ENCODE results near the gene MAD1L1. TPM values are rescaled to one million over a fixed set of nuclear protein-coding genes. Genes with fewer than 3 reads are reported as not detected.

MAD1L1 gene
- total RNA-seq, 1 experiment from 2014 or later: 50.8 TPM

DNA sequence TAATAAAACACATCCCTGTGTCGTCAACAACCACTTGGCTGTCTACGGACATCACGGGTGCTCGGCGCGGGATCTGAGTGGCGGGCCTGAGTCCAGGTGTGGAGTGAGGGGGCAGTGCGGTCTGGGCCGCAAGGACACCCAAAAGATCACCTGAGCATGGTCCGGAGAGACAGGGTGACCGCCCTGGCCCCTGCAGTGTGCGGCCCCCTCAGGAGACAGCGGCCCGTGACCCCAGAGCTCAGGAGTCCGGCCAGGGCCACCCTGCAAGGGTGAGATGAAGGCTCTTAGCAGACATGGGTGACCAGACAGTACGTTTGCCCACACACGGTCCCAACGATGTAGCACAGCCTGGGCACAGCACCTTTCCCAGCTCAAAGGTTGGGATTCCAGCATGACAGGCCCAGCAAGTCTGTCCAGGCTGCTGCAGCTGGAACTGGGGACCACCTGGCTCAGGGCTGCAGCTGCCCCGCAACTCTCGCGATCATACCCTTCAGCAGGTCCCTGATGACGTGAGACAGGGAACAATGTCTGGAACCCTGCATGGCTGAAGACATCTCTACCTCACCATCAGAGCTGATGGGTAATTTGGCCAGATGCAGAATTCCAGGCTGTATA, 324.9 kb downstream of the MAD1L1 start:
- no peak overlapping the region for H2AFZ ChIP-seq
- H4K20me1 ChIP-seq (ENCODE audit: insufficient read depth): no peaks in the 10 kb centered on the region; the same call in 1 of the 2 replicates
- H3K27me3 ChIP-seq (ENCODE audit: insufficient read depth, low read depth): no peaks in the 10 kb centered on the region
- H3K4me1 ChIP-seq (replicated peaks; ENCODE audit: insufficient read depth): no peaks in the 10 kb centered on the region
- no peaks in the 10 kb centered on the region for H3F3A ChIP-seq (ENCODE audit: insufficient read depth, low read depth)
- intact Hi-C loops (cut with micrococcal nuclease; ENCODE audit: unreplicated experiment): no loop called here
- H3K27ac ChIP-seq: no peak overlapping the region
- H3K4me3 ChIP-seq: no peak overlapping the region
- ChIA-PET CTCF (no interaction called here), POLR2A (ENCODE audit: unreplicated experiment) (no interaction called here)
- H3K79me2 ChIP-seq (ENCODE audit: low read depth): no peaks in the 10 kb centered on the region
- BruUV-seq (replicated peaks): no TSS peak
- H3K4me2 ChIP-seq: no peak overlapping the region
- H3K9me2 ChIP-seq (ENCODE audit: insufficient read depth): no peaks in the 10 kb centered on the region
- no peaks in the 10 kb centered on the region for H3K36me3 ChIP-seq (ENCODE audit: low read depth)
- no peaks in the 10 kb centered on the region for H3K9me3 ChIP-seq (ENCODE audit: insufficient read depth, low read depth)
- DNase-seq: no peak
- TF ChIP-seq, protein P1, sequence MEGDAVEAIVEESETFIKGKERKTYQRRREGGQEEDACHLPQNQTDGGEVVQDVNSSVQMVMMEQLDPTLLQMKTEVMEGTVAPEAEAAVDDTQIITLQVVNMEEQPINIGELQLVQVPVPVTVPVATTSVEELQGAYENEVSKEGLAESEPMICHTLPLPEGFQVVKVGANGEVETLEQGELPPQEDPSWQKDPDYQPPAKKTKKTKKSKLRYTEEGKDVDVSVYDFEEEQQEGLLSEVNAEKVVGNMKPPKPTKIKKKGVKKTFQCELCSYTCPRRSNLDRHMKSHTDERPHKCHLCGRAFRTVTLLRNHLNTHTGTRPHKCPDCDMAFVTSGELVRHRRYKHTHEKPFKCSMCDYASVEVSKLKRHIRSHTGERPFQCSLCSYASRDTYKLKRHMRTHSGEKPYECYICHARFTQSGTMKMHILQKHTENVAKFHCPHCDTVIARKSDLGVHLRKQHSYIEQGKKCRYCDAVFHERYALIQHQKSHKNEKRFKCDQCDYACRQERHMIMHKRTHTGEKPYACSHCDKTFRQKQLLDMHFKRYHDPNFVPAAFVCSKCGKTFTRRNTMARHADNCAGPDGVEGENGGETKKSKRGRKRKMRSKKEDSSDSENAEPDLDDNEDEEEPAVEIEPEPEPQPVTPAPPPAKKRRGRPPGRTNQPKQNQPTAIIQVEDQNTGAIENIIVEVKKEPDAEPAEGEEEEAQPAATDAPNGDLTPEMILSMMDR (conservative IDR thresholded peaks at IDR 0.05): no peak
- no peak for TF ChIP-seq EZH2 (IDR thresholded peaks at IDR 0.05; ENCODE audit: low read depth)

DNA sequence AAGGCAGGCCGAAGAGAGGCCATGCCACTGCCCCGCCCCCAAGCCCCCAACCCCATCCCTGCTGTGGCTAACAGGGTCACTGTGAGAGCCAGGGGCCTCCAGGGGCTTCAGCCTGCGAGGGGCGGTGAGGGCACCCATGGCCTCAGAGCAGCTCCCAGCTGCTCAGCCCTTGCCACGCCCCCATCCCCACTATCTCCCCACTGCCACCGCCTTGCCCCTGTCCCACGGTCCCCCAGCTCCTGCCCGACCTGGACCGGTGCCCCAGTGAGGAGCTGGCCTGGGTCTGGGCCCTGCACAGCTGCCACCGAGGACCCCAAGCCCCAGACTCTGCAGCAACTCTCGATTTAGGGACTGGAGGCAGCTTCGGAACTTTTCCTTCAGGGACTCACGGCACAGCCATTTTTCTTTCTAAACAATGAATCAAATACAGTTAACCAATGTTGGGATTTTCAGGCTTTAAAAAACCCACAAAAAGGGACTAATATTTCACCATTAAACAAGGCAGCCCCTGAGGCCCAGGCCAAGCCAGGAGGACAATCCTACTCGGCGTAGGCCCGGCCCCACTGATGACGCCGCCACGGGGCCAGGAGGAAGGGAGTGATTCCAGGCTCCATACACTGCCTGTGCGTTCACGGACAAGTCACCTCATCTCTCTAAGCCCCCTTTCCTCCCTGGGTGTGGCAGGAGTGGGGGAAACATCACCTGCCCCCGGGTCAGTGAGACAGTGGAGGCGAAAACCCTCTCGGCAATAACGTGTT, 325.6 kb downstream of the MAD1L1 start:
- no peaks in the 10 kb centered on the region for H3F3A ChIP-seq (ENCODE audit: insufficient read depth, low read depth)
- H3K27me3 ChIP-seq (ENCODE audit: insufficient read depth, low read depth): no peaks in the 10 kb centered on the region
- no peak overlapping the region for H2AFZ ChIP-seq
- H3K9me3 ChIP-seq (ENCODE audit: insufficient read depth, low read depth): no peaks in the 10 kb centered on the region
- H3K4me2 ChIP-seq: no peak overlapping the region
- intact Hi-C loops (cut with micrococcal nuclease; ENCODE audit: unreplicated experiment): no loop called here
- BruUV-seq (replicated peaks): no TSS peak
- H4K20me1 ChIP-seq (ENCODE audit: insufficient read depth): no peaks in the 10 kb centered on the region; the same call in 1 of the 2 replicates
- H3K9me2 ChIP-seq (ENCODE audit: insufficient read depth): no peaks in the 10 kb centered on the region
- no peaks in the 10 kb centered on the region for H3K36me3 ChIP-seq (ENCODE audit: low read depth)
- H3K4me3 ChIP-seq: no peak overlapping the region
- no peaks in the 10 kb centered on the region for H3K4me1 ChIP-seq (replicated peaks; ENCODE audit: insufficient read depth)
- CTCF ChIA-PET: no interaction called here
- no peak for DNase-seq
- H3K27ac ChIP-seq: no peak overlapping the region
- POLR2A ChIA-PET (ENCODE audit: unreplicated experiment): no interaction called here
- TF ChIP-seq EZH2 (IDR thresholded peaks at IDR 0.05; ENCODE audit: low read depth): no peak
- TF ChIP-seq, protein P1 (conservative IDR thresholded peaks at IDR 0.05): no peak
- no peaks in the 10 kb centered on the region for H3K79me2 ChIP-seq (ENCODE audit: low read depth)

DNA sequence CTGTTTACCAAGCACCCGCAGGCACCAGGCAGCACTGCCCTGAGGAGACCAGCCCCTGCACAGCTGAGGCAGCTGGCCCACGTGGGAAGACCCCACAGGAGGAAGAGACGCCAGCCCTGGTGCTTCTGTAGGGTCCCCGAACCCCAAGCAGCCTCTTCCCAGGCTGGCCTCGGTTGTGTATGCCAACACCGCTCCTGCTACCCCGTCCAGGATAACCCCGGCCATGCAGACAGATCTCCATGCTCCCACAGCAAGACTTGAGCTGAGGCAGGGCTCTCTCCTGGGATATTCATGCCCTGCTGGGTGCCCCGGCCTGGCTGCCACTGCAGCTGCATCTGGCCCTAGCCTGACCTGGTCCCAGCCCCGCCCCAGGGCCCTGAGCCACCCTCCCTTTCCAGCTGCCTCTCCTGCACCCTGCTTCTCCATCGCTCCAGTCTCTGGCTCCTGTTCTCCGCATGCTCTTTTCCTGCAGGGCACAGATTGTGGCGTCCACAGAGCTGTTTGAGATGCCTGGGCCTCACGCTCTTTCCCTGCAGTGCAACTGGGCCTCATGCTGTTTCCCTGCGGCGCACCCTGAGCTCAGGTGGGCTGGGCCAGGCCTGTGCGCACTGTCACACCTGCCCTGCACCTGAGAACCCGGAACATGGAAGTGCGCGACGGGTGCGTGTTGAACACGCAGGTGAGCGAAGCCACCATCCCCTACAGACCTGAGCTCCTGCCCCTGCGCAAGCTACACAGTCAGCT, 326.5 kb downstream of the MAD1L1 start:
- H3K27me3 ChIP-seq (ENCODE audit: insufficient read depth, low read depth): no peaks in the 10 kb centered on the region
- no peaks in the 10 kb centered on the region for H3K36me3 ChIP-seq (ENCODE audit: low read depth)
- H4K20me1 ChIP-seq (ENCODE audit: insufficient read depth): no peaks in the 10 kb centered on the region; the same call in 1 of the 2 replicates
- TF ChIP-seq, protein P1 (conservative IDR thresholded peaks at IDR 0.05): no peak
- TF ChIP-seq EZH2 (IDR thresholded peaks at IDR 0.05; ENCODE audit: low read depth): no peak
- no peaks in the 10 kb centered on the region for H3K9me3 ChIP-seq (ENCODE audit: insufficient read depth, low read depth)
- H3K4me1 ChIP-seq (replicated peaks; ENCODE audit: insufficient read depth): no peaks in the 10 kb centered on the region
- no peak overlapping the region for H3K27ac ChIP-seq
- H2AFZ ChIP-seq: no peak overlapping the region
- BruUV-seq (replicated peaks): no TSS peak
- H3K79me2 ChIP-seq (ENCODE audit: low read depth): no peaks in the 10 kb centered on the region
- no peak for DNase-seq
- no peak overlapping the region for H3K4me3 ChIP-seq
- CTCF ChIA-PET: no interaction called here
- no peak overlapping the region for H3K4me2 ChIP-seq
- POLR2A ChIA-PET (ENCODE audit: unreplicated experiment): no interaction called here
- intact Hi-C loops (cut with micrococcal nuclease; ENCODE audit: unreplicated experiment): no loop called here
- no peaks in the 10 kb centered on the region for H3F3A ChIP-seq (ENCODE audit: insufficient read depth, low read depth)
- H3K9me2 ChIP-seq (ENCODE audit: insufficient read depth): no peaks in the 10 kb centered on the region

Measured in PC-9 (cell line).